Activated naive CD8-positive, alpha-beta T cell treated with anti-CD3 and anti-CD28 coated beads, Interleukin-2, amount 50 U/mL, for 16 hours (primary cell): Measurements from ENCODE around the gene EVC.
"Not testable (repeated sequence)": the region's sequence is repeated elsewhere in the genome, so short reads cannot be mapped to it uniquely, and the experiment has no call there.

Source experiments
- DNase-seq: peaks from one replicate; pipeline ENCODE4 v3.0.0-alpha.2; 2020; ENCODE audit warnings: low read depth, low spot score

Gene EVC

GRCh38 chr4:5708449-5709206, 2.4 kb upstream of the EVC start, which contains the start of gene EVC2:
Gene EVC2, minus strand, starts transcription at chr4:5708559. Its CDS starts 46 bp downstream, at chr4:5708513.
- DNase-seq, result no peak

- no peak for DNase-seq
Measured at GRCh38 chr4:5709207-5709575, 1.8 kb upstream of the EVC start.

GRCh38 chr4:5710065-5710960, 688 bp upstream of the EVC start:
- no peak for DNase-seq

- DNase-seq, result no peak
Measured at GRCh38 chr4:5711479-5712184, 631 bp downstream of the EVC start.

- no peak for DNase-seq
Measured at GRCh38 chr4:5712517-5712916, 1.5 kb downstream of the EVC start.

DNA sequence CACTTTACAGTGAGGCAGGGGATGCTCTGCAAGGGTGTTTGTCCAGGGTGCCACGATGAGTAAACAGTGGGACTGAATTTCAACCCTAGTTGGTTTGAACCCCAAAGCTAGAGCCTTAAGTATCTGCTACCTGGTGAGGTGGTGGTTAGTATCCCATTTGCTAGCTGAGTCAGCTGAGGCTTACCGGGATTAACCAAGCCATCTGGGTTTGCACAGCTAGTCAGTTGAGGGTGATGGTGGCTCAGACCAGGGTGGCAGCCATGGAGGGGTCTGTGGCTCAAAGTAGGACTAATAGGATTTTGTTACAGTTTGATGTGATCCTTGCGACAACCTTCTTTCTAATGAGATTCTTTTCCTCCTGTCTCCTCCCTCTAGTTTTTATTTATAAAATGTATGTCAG, 1.9 kb downstream of the EVC start:
- DNase-seq, result no peak

GRCh38 chr4:5713861-5714260, 2.9 kb downstream of the EVC start:
- no peak for DNase-seq

- DNase-seq, result no peak
Measured at GRCh38 chr4:5715357-5715756, 4.4 kb downstream of the EVC start.

- no peak for DNase-seq
Measured at GRCh38 chr4:5716391-5716790, 5.4 kb downstream of the EVC start.

- DNase-seq, result no peak
Measured at GRCh38 chr4:5717449-5718158, 6.6 kb downstream of the EVC start.

DNA sequence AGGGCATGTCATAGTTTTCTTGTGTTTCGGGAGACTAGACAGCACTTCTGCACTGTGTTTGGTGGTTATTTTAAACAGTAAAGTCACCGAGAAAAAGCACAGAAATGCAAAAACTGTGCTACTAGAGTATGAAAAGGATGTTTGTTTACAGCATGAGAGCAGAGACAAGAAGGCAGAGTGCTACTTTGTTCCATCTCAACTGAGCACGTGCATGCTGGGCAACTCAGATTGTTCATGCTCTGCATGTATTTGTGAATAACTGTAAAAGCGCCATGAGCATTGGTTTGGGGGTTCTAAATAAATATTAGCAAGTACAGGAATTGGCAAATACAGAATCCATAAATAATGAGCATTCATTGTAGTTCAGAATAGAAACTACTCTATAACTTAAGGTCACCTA, 7.4 kb downstream of the EVC start:
- DNase-seq, result no peak

GRCh38 chr4:5719350-5720055, 8.5 kb downstream of the EVC start:
- DNase-seq, result no peak

DNA sequence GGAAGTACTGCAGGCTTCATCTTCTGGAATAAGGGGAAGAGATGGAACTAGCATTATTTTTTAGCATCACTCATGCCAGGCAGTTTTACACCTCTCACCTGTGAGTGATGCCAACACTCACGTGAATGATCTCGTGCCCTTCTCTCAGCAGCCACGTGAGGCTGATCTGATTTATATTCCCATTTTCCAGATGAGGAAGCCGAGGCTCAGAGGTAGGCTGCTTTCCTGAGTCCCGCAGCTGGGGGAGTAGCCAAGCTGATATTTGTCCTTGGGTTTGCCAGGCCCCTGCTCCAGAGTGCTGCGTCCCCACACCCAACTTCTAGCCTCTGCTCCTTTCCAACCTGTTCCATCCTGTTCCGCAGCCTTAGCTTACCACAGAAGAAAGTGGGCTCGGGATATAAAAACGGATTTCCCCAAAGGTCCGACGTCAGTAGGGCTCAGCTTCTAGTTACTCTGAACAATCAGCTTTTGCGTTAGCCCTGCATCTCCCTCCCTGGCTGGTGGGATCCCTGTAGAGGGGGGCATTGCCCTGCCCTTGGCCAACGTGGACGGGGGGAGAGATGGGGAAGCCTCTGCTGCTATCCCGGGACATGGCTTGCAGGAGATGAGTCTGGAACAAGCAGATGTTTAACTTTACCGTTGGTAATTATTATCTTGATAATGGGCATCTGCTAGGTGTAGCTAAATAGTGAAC, 9.3 kb downstream of the EVC start:
- DNase-seq, result no peak

DNA sequence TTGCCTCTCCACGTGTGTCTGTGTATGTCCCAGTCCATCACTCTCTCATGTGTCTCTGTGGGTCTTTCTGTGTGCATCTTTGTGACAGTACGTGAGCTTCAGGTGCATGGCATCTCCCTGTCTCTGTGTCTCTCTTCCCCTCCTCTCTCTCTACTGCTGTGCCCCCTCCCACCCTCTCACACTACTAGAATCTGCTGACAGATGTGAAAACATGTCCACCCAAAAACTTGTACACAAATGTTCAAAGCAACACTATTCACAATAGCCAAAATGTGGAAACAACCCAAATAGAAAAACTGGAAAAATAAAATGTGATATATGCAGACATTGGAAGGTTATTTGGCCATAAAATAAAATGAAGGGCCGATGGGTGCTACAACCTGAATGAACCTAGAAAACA, 10.0 kb downstream of the EVC start:
- DNase-seq, result no peak

GRCh38 chr4:5721923-5722322, 10.9 kb downstream of the EVC start:
- no peak for DNase-seq

GRCh38 chr4:5722328-5722727, 11.3 kb downstream of the EVC start:
- no peak for DNase-seq

- no peak for DNase-seq
Measured at GRCh38 chr4:5724377-5724776, 13.4 kb downstream of the EVC start.

GRCh38 chr4:5728412-5728811, 17.4 kb downstream of the EVC start:
- DNase-seq, result not testable (repeated sequence)

- DNase-seq, result no peak
Measured at GRCh38 chr4:5730436-5730835, 19.4 kb downstream of the EVC start.
